OCI-LY7 (cell line): ENCODE measurements around the gene HOMER3. TPM values are rescaled to one million over a fixed set of nuclear protein-coding genes. Genes with fewer than 3 reads are reported as not detected.

Source experiments
- BruUV-seq: library from RNA; stranded (reverse); fragments of 400-500 nt; replicated peaks from 2 replicates; lab custom pipeline; 2021; lab: Mats Ljungman, UMichigan
- CTCF ChIA-PET: fragments of 300-600 bp; sonication (Branson Sonifier 250); formaldehyde crosslinking; loops from one replicate; lab custom pipeline; 2022; ENCODE audit warnings: antibody characterized with exemption; ENCODE audit not compliant: unreplicated experiment; lab: Charles Lee
- POLR2A ChIA-PET: fragments of 300-600 bp; sonication (Branson Sonifier 250); formaldehyde crosslinking; loops from one replicate; lab custom pipeline; 2022; ENCODE audit warnings: antibody characterized with exemption; lab: Charles Lee
- DNase-seq: peaks from one replicate; pipeline ENCODE4 v3.0.0-alpha.2; 2015; ENCODE audit warnings: low spot score
- H2AFZ ChIP-seq: fragments of 200-600 bp; sonication (generic), shearing (Covaris generic); 2 replicates; pipeline ENCODE4 v1.6.1; 2014; ENCODE audit warnings: mild to moderate bottlenecking, antibody characterized with exemption, low read length, moderate library complexity
- H3K27ac ChIP-seq: fragments of 200-600 bp; sonication (generic); 2 replicates; pipeline ENCODE4 v1.5.1; 2014; ENCODE audit warnings: mixed run types, low read depth, mild to moderate bottlenecking, moderate library complexity, low read length, inconsistent platforms; ENCODE audit not compliant: poor library complexity, severe bottlenecking
- H3K36me3 ChIP-seq: fragments of 200-600 bp; sonication (generic); 2 replicates; pipeline ENCODE4 v1.6.1; 2014; ENCODE audit warnings: mild to moderate bottlenecking, antibody characterized with exemption, low read length, moderate library complexity, mixed read lengths; ENCODE audit not compliant: insufficient read depth
- H3K4me1 ChIP-seq: fragments of 200-600 bp; sonication (generic); 2 replicates; pipeline ENCODE4 v1.5.1; 2014; ENCODE audit warnings: mild to moderate bottlenecking, low read length; ENCODE audit not compliant: insufficient read depth, poor library complexity, severe bottlenecking
- H3K4me2 ChIP-seq: fragments of 200-600 bp; sonication (generic); 2 replicates; pipeline ENCODE4 v1.6.1; 2014; ENCODE audit warnings: mild to moderate bottlenecking, low read length
- H3K4me3 ChIP-seq: fragments of 200-600 bp; sonication (generic); 2 replicates; pipeline ENCODE4 v1.5.1; 2014; ENCODE audit warnings: mild to moderate bottlenecking, low read depth, low read length; ENCODE audit not compliant: poor library complexity, severe bottlenecking
- H3K79me2 ChIP-seq: fragments of 200-600 bp; sonication (generic); 2 replicates; pipeline ENCODE4 v1.6.1; 2016; ENCODE audit warnings: low read depth, mild to moderate bottlenecking, low read length, moderate library complexity, mixed read lengths; ENCODE audit not compliant: insufficient read depth
- H3K9me2 ChIP-seq: fragments of 200-600 bp; sonication (generic); 2 replicates; pipeline ENCODE4 v1.6.1; 2016; ENCODE audit warnings: mild to moderate bottlenecking, low read length, mixed read lengths; ENCODE audit not compliant: insufficient read depth
- H3K9me3 ChIP-seq: fragments of 200-600 bp; sonication (generic); 2 replicates; pipeline ENCODE4 v1.6.1; 2014; ENCODE audit warnings: mild to moderate bottlenecking, mixed run types, low read length, mixed read lengths
- H4K20me1 ChIP-seq: fragments of 200-600 bp; sonication (generic); 2 replicates; pipeline ENCODE4 v1.6.1; 2014; ENCODE audit warnings: mild to moderate bottlenecking, antibody characterized with exemption, low read length, moderate library complexity, mixed read lengths; ENCODE audit not compliant: insufficient read depth
- EZH2phosphoT487 ChIP-seq: fragments of 200-600 bp; sonication (generic); IDR thresholded peaks from 2 replicates; pipeline ENCODE4 v1.6.1; 2018; ENCODE audit warnings: low read depth, borderline replicate concordance, mild to moderate bottlenecking, mixed run types, antibody characterized with exemption, low read length, moderate library complexity, mixed read lengths
- intact Hi-C: fragments of 100-400 bp; cut with micrococcal nuclease; formaldehyde crosslinking; loops from one replicate; pipeline ENCODE4 v1.10.0; 2022; ENCODE audit not compliant: unreplicated experiment
- total RNA-seq, 2 experiments: library from RNA; depleted of rRNA in 1 of 2; stranded (reverse); fragments of >200 nt in 1 of 2; shearing (Covaris generic) in 1 of 2; gene quantifications; 2 replicates each; pipeline ENCODE4 v1.2.3, GENCODE V29; 2014 to 2022
- TF ChIP-seq, protein P1 (sequence below): fragments of 200-600 bp; sonication (generic); conservative IDR thresholded peaks from 2 replicates; pipeline ENCODE4 v1.5.1; 2014; ENCODE audit warnings: mild to moderate bottlenecking, antibody characterized with exemption, low read length, moderate library complexity, mixed read lengths

Gene HOMER3
- total RNA-seq, 2 experiments from 2014 or later: 15.5 to 16.1 TPM

DNA sequence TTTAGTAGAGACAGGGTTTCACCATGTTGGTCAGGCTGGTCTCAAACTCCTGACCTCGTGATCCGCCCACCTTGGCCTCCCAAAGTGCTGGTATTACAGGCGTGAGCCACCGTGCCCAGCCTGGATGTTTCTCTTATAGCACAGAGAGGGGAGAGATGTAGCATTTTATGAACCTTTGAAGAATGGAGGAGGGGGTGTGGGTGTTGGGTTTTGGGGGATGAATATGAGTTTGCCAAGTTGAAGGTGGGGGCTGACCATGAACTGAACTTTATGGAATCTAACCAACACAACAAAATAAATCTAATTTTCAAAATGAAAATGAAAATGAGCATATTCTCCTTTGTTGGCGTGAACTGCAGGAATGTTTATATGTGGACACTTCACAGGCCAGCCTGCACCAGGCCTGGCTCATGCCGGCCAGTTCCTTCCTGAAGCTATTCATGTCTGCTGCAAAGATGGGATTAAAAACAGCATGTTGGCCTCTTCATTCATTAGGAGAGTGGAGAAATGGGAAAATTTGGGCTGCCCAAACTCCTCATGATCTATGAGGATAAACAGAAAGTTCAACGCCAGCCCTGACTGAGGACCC, 39.5 kb upstream of the HOMER3 start:
- POLR2A ChIA-PET: no interaction called here
- intact Hi-C loops: no loop called here
- Histone ChIP-seq H4K20me1 (no peaks in the 10 kb centered on the region), H3K9me2 (no peaks in the 10 kb centered on the region), H3K36me3 (no peaks in the 10 kb centered on the region), H3K27ac (no peak overlapping the region), H2AFZ (no peak overlapping the region), H3K9me3 (no peaks in the 10 kb centered on the region), H3K4me1 (no peaks in the 10 kb centered on the region), H3K4me3 (no peak overlapping the region), H3K79me2 (no peaks in the 10 kb centered on the region), H3K4me2 (no peak overlapping the region)
- CTCF ChIA-PET: no interaction called here
- DNase-seq: no peak
- TF ChIP-seq, protein P1, sequence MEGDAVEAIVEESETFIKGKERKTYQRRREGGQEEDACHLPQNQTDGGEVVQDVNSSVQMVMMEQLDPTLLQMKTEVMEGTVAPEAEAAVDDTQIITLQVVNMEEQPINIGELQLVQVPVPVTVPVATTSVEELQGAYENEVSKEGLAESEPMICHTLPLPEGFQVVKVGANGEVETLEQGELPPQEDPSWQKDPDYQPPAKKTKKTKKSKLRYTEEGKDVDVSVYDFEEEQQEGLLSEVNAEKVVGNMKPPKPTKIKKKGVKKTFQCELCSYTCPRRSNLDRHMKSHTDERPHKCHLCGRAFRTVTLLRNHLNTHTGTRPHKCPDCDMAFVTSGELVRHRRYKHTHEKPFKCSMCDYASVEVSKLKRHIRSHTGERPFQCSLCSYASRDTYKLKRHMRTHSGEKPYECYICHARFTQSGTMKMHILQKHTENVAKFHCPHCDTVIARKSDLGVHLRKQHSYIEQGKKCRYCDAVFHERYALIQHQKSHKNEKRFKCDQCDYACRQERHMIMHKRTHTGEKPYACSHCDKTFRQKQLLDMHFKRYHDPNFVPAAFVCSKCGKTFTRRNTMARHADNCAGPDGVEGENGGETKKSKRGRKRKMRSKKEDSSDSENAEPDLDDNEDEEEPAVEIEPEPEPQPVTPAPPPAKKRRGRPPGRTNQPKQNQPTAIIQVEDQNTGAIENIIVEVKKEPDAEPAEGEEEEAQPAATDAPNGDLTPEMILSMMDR: no peak
- no peak for TF ChIP-seq EZH2phosphoT487
- no TSS peak for BruUV-seq

DNA sequence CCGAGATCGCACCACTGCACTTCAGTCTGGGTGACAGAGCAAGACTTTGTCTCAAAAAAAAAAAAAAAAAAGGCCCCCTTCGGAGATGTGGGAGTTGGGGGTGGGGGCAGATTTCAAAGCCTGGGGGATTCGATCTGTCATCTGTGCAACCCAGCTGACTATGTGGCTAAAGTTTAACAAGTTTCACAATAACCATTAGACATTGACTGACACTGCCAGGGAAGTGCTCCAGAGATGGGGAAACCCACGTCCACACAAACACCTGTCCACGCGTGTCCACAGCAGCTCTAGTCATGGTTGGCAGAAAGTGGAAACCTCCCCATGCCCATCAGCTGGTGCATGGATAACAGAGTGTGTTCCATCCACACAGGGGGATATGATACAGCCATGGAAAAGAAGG, 37.6 kb upstream of the HOMER3 start:
- POLR2A ChIA-PET: no interaction called here
- no TSS peak for BruUV-seq
- Histone ChIP-seq H3K27ac (no peak overlapping the region), H2AFZ (no peak overlapping the region), H3K4me3 (no peak overlapping the region), H3K9me3 (no peaks in the 10 kb centered on the region), H4K20me1 (no peaks in the 10 kb centered on the region), H3K36me3 (no peaks in the 10 kb centered on the region), H3K4me1 (no peaks in the 10 kb centered on the region), H3K9me2 (no peaks in the 10 kb centered on the region), H3K4me2 (no peak overlapping the region), H3K79me2 (no peaks in the 10 kb centered on the region)
- DNase-seq: no peak
- TF ChIP-seq, protein P1: no peak
- TF ChIP-seq EZH2phosphoT487: no peak
- CTCF ChIA-PET: no interaction called here
- intact Hi-C loops: no loop called here

DNA sequence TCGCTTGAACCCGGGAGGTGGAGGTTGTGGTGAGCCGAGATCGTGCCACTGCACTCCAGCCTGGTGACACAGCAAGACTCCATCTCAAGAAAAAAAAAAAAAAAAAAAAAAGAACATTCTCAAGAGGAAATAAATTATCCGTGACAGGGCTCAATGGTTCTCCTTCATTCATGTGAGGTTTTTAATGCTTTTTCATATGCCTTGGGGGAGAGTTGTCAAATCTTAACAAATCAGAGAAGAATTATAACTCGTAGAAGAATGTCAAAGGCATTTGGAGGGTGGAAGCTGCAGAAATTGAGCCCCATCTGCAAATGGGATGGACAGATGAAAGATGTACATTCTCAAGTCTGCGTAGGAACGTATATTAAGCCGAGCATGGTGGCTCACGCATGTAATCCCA, 34.9 kb upstream of the HOMER3 start:
- H3K9me3 ChIP-seq: no peaks in the 10 kb centered on the region
- no peaks in the 10 kb centered on the region for H3K4me1 ChIP-seq
- ChIA-PET CTCF (no interaction called here), POLR2A (no interaction called here)
- H3K4me3 ChIP-seq: no peak overlapping the region
- no peaks in the 10 kb centered on the region for H4K20me1 ChIP-seq
- no TSS peak for BruUV-seq
- no peak for DNase-seq
- no peaks in the 10 kb centered on the region for H3K9me2 ChIP-seq
- no peak overlapping the region for H3K4me2 ChIP-seq
- H3K36me3 ChIP-seq: no peaks in the 10 kb centered on the region
- no peak overlapping the region for H3K27ac ChIP-seq
- H2AFZ ChIP-seq: no peak overlapping the region
- TF ChIP-seq, protein P1: no peak
- H3K79me2 ChIP-seq: no peaks in the 10 kb centered on the region
- intact Hi-C loops: no loop called here
